Measurements from ENCODE around the gene BBS1. TPM values are rescaled to one million over a fixed set of nuclear protein-coding genes. Genes with fewer than 3 reads are reported as not detected.
A peak's percentile ranks its signal among the peaks of the same experiment; 100 is the strongest.
"Not testable (repeated sequence)": the region's sequence is repeated elsewhere in the genome, so short reads cannot be mapped to it uniquely, and the experiment has no call there.

The BBS1 gene
- total and polyA plus RNA-seq, 5 experiments from 2014 or later = 9.4 to 32.8 (median 11.9) TPM

- POLR2A ChIA-PET = no interaction called here
- Mint-ChIP-seq H3K9me3 (no peaks in the 10 kb centered on the region), H3K4me3 (no peak overlapping the region), H3K27ac (no peak overlapping the region), H3K27me3 (no peaks in the 10 kb centered on the region), H3K36me3 (peaks cover 0 to 71% (median 6%) of the 10 kb centered on the region in 3 donors), H3K4me1 (peaks cover 26 to 36% (median 34%) of the 10 kb centered on the region in 4 donors)
- DNase-seq (no peak), ATAC-seq (no peak)
Observed at GRCh38 chr11:66539170-66539869, 28.9 kb downstream of the BBS1 start.

- POLR2A ChIA-PET = interaction anchor here (0.6 kb wide), 1 partner anchor 1009 kb away, joined by 3 read pairs; no protein-coding TSS in a partner anchor
- no peaks in the 10 kb centered on the region for H3K9me3 Mint-ChIP-seq
- H3K36me3 Mint-ChIP-seq = peaks cover 0 to 69% (median 6%) of the 10 kb centered on the region in 3 donors
- no peak overlapping the region for H3K27ac Mint-ChIP-seq
- H3K27me3 Mint-ChIP-seq = no peaks in the 10 kb centered on the region
- ATAC-seq = no peak
- no peak overlapping the region for H3K4me3 Mint-ChIP-seq
- DNase-seq = no peak
- H3K4me1 Mint-ChIP-seq = peaks cover 30 to 39% (median 35%) of the 10 kb centered on the region in 4 donors
Observed at GRCh38 chr11:66539870-66540213, 29.4 kb downstream of the BBS1 start.

- not testable (repeated sequence) for H3K9me3 Mint-ChIP-seq, DNase-seq, ATAC-seq, H3K4me3 Mint-ChIP-seq, H3K27me3 Mint-ChIP-seq
- peaks cover 0 to 63% (median 6%) of the 10 kb centered on the region in 3 donors for H3K36me3 Mint-ChIP-seq
- peak overlapping the region in 3 of 10 donors; percentile 61 to 84 (median 76) for H3K27ac Mint-ChIP-seq
- POLR2A ChIA-PET = interaction anchor here (2.8 kb wide), 1 partner anchor 137 kb away, joined by 9 read pairs; the partner anchor contains the start of gene RBM4B
- H3K4me1 Mint-ChIP-seq = peaks cover 35 to 46% (median 38%) of the 10 kb centered on the region in 4 donors
Observed at GRCh38 chr11:66540598-66540997, 30.2 kb downstream of the BBS1 start.

GRCh38 chr11:66541892-66542291 is 31.5 kb downstream of the BBS1 start:
- ATAC-seq = no peak
- no peaks in the 10 kb centered on the region for H3K27me3 Mint-ChIP-seq
- no peak for DNase-seq
- H3K27ac Mint-ChIP-seq = peak overlapping the region in 9 of 10 donors; percentile 14 to 90 (median 77)
- H3K4me3 Mint-ChIP-seq = peak overlapping the region in 6 of 10 donors; percentile 3 to 79 (median 54)
- H3K4me1 Mint-ChIP-seq = peaks cover 34 to 47% (median 43%) of the 10 kb centered on the region in 4 donors
- no peaks in the 10 kb centered on the region for H3K9me3 Mint-ChIP-seq
- POLR2A ChIA-PET = interaction anchor here (0.6 to 2.8 kb wide), 2 partner anchors 18 to 136 kb away, joined by 4 to 9 read pairs; partner anchors contain the start of gene RBM4B
- H3K36me3 Mint-ChIP-seq = peaks cover 0 to 52% (median 6%) of the 10 kb centered on the region in 3 donors

- Mint-ChIP-seq H3K36me3 (peaks cover 0 to 48% (median 6%) of the 10 kb centered on the region in 3 donors), H3K9me3 (no peaks in the 10 kb centered on the region), H3K27me3 (no peaks in the 10 kb centered on the region), H3K27ac (peak overlapping the region in 8 of 10 donors; percentile 81 to 97 (median 90)), H3K4me3 (peak overlapping the region in 7 of 10 donors; percentile 51 to 79 (median 68)), H3K4me1 (peaks cover 32 to 47% (median 43%) of the 10 kb centered on the region in 4 donors)
- POLR2A ChIA-PET = interaction anchor here (0.6 to 2.8 kb wide), 3 partner anchors 19 to 135 kb away, joined by 4 to 9 read pairs (median 6); partner anchors contain the start of genes BBS1 and RBM4B
- DNase-seq (no peak), ATAC-seq (no peak)
Observed at GRCh38 chr11:66542362-66542761, 31.9 kb downstream of the BBS1 start.

- Mint-ChIP-seq H3K9me3 (no peaks in the 10 kb centered on the region), H3K36me3 (peaks cover 0 to 38% (median 3%) of the 10 kb centered on the region in 3 donors), H3K4me1 (peaks cover 31 to 47% (median 43%) of the 10 kb centered on the region in 4 donors), H3K27me3 (no peaks in the 10 kb centered on the region), H3K4me3 (peak overlapping the region; percentile 57 to 88 (median 78)), H3K27ac (peak overlapping the region; percentile 88 to 97 (median 92))
- POLR2A ChIA-PET = interaction anchor here (0.6 to 3.7 kb wide), 7 partner anchors 25 to 135 kb away, joined by 3 to 41 read pairs (median 9); partner anchors contain the start of genes BBS1, CTSF, RBM14 and RBM4
- peak; percentile 52 to 89 (median 67) for DNase-seq
- peak; percentile 74 to 84 for ATAC-seq
Observed at GRCh38 chr11:66543263-66544107, 33.0 kb downstream of the BBS1 start.

GRCh38 chr11:66544952-66545351 is 34.5 kb downstream of the BBS1 start:
- ATAC-seq = not testable (repeated sequence)
- POLR2A ChIA-PET = interaction anchor here (1.0 to 3.7 kb wide), 11 partner anchors 10 to 133 kb away, joined by 3 to 41 read pairs (median 7); partner anchors contain the start of genes CCDC87, CTSF, PELI3 and RBM14

GRCh38 chr11:66545701-66546367 is 35.4 kb downstream of the BBS1 start, which contains the start of gene ZDHHC24:
Gene ZDHHC24, minus strand, starts transcription at chr11:66546048. Its CDS starts 45 bp downstream, at chr11:66546003.
- peaks cover 36 to 47% (median 41%) of the 10 kb centered on the region in 4 donors for H3K4me1 Mint-ChIP-seq

More at GRCh38 chr11:66544952-66545351, 34.5 kb downstream of the BBS1 start:
- not testable (repeated sequence) for DNase-seq, H3K9me3 Mint-ChIP-seq, H3K27me3 Mint-ChIP-seq
- peaks cover 0 to 31% (median 0%) of the 10 kb centered on the region in 3 donors for H3K36me3 Mint-ChIP-seq
- peak overlapping the region; percentile 71 to 96 (median 92) for H3K27ac Mint-ChIP-seq
- H3K4me3 Mint-ChIP-seq = peak overlapping the region; percentile 84 to 95 (median 87)
- H3K4me1 Mint-ChIP-seq = peaks cover 36 to 47% (median 43%) of the 10 kb centered on the region in 4 donors

GRCh38 chr11:66546368-66546965 is 36.0 kb downstream of the BBS1 start, which contains the start of gene ACTN3:
Gene ACTN3, plus strand, starts transcription at chr11:66546903. Its CDS starts 35 bp downstream, at chr11:66546938.
- ATAC-seq = no peak
- H3K4me3 Mint-ChIP-seq = peak within 1 kb of the TSS; percentile 81 to 91 (median 86)
- POLR2A ChIA-PET = interaction anchor here (1.0 to 3.7 kb wide), 16 partner anchors 11 to 132 kb away, joined by 3 to 41 read pairs (median 6); partner anchors contain the start of genes BBS1, CCDC87, CTSF and DPP3
- H3K27me3 Mint-ChIP-seq = no peaks in the 10 kb centered on the region
- peaks cover 0 to 18% (median 0%) of the 10 kb centered on the region in 3 donors for H3K36me3 Mint-ChIP-seq
- H3K27ac Mint-ChIP-seq = peak within 1 kb of the TSS in 8 of 10 donors; percentile 84 to 96 (median 90)
- no peaks in the 10 kb centered on the region for H3K9me3 Mint-ChIP-seq
- no peak for DNase-seq
- H3K4me1 Mint-ChIP-seq = peaks cover 36 to 43% (median 37%) of the 10 kb centered on the region in 4 donors

More at GRCh38 chr11:66545701-66546367, 35.4 kb downstream of the BBS1 start, which contains the start of gene ZDHHC24:
- peak; percentile 64 to 84 (median 77) for DNase-seq
- Mint-ChIP-seq H3K27me3 (no peaks in the 10 kb centered on the region), H3K27ac (peak within 1 kb of the TSS; percentile 71 to 96 (median 92)), H3K4me3 (peak within 1 kb of the TSS; percentile 85 to 95 (median 88)), H3K36me3 (peaks cover 0 to 24% (median 0%) of the 10 kb centered on the region in 3 donors), H3K9me3 (no peaks in the 10 kb centered on the region)
- peak; percentile 77 to 78 for ATAC-seq
- POLR2A ChIA-PET = interaction anchor here (1.0 to 3.7 kb wide), 18 partner anchors 9 to 132 kb away, joined by 3 to 41 read pairs (median 6); partner anchors contain the start of genes BBS1, CCDC87, CTSF and DPP3

- Mint-ChIP-seq H3K27ac (peak overlapping the region in 5 of 10 donors; percentile 20 to 96 (median 88)), H3K27me3 (no peaks in the 10 kb centered on the region), H3K4me3 (peak overlapping the region; percentile 81 to 91 (median 86)), H3K36me3 (peaks cover 0 to 12% (median 0%) of the 10 kb centered on the region in 3 donors), H3K9me3 (no peaks in the 10 kb centered on the region), H3K4me1 (peaks cover 30 to 36% (median 31%) of the 10 kb centered on the region in 4 donors)
- ATAC-seq = no peak
- POLR2A ChIA-PET = interaction anchor here (1.2 to 3.7 kb wide), 11 partner anchors 12 to 131 kb away, joined by 4 to 41 read pairs (median 10); partner anchors contain the start of genes BBS1, CTSF, DPP3 and RBM14
- DNase-seq = no peak
Observed at GRCh38 chr11:66546966-66547661, 36.7 kb downstream of the BBS1 start.

Measured in naive thymus-derived CD8-positive, alpha-beta T cell (primary cell).